T1000 (cell line): ENCODE data around the gene ENTREP1.

Source experiments
- DNase-seq: peaks from one replicate; lab custom pipeline; 2025; ENCODE audit warnings: mixed read lengths; lab: John Stamatoyannopoulos, UW

The ENTREP1 gene

GRCh38 chr9:69322256-69322655, 2.8 kb upstream of the ENTREP1 start:
- no peak for DNase-seq

DNA sequence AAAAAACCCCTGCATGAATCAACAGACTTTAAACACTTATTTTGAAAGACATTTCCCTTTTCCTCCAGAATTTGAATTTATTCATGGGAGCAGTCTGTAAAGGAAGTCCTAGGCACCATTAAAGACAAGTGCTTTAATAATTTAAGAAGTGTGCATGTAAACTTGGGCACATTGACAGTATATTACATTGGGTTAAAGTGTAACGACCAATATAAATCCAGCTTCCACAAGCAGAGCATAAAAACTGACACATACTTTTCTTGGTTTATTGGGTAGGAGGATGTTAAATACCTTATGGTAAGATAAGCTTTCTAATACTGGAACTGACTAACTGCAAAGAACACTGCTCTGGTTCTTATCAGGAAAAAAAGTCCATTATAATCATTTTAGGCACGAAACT, 1.2 kb upstream of the ENTREP1 start:
- no peak for DNase-seq

GRCh38 chr9:69325409-69326212, 596 bp downstream of the ENTREP1 start:
- DNase-seq: no peak

DNA sequence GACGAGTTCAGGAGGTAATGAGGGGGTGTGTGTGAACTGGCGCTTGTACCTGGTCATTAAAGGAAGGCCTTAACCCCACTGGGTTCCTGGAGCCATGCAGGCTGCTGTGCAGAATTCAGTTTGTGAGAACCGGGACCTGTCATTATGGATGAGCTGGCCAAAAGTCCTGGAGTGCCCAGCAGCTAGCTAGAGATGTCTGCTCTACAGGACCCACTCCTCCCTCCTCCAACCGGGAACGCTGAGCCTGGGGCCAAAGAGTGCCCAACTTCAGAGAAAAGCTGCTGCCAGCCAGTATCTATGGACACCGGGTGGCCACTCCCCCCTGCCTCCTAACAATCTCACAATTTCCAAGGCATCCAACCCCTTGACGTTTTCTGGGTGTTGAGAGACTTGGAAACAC, 1.2 kb downstream of the ENTREP1 start:
- DNase-seq: no peak

DNA sequence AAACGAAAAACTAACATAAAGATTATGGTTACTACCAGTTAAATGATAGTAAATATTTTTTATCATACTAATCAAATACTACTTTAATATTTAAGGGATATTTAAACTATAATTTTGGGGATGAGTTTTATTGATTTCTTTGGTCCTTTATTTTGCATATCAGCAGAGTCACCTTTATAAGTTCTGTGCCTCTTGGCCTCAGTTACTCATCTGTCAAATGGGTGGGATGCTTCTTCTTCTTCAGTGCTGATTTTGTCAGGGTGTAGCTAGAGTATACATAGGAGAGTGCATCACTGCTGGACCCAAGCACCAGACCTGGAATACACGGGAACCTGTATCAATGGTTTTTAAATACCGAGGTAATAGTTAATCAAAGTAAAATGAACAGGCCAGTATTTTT, 5.6 kb downstream of the ENTREP1 start:
- DNase-seq: no peak

- no peak for DNase-seq
These were observed 6.4 kb downstream of the ENTREP1 start for GRCh38 chr9:69331444-69331843.

DNA sequence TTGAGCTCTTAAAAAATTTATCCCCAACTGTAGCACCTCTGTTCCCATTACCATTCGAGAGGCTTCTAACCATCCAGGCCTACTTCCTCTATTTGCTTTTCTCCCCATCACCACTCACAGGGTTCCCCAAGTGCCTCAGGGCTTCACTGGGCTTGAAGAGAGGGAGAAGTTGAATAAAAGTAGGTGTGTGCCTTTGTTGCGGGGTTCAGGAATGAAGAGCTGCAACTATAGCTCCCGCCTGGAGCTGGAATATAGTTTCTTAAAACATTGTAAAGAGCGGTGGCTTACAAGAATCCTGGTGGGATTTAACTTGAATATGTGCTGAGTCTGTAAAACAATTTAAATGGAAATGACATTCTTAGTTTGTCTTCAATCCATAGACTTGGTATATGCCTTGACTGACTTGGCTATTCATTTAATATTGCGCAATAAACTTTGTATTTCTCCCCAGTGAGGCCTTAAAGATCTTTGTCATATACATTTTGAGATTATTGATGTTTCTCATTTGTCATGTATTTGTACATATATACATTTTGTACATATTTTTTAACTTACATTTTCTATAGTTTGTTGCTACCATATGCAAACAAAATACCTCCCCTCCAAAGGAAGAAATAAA, 7.2 kb downstream of the ENTREP1 start:
- no peak for DNase-seq

- no peak for DNase-seq
These were observed 8.7 kb downstream of the ENTREP1 start for GRCh38 chr9:69333716-69334115.

GRCh38 chr9:69334317-69334716, 9.3 kb downstream of the ENTREP1 start:
- no peak for DNase-seq

GRCh38 chr9:69339620-69340019, 14.6 kb downstream of the ENTREP1 start:
- DNase-seq: no peak

- no peak for DNase-seq
These were observed 15.6 kb downstream of the ENTREP1 start for GRCh38 chr9:69340631-69341030.

DNA sequence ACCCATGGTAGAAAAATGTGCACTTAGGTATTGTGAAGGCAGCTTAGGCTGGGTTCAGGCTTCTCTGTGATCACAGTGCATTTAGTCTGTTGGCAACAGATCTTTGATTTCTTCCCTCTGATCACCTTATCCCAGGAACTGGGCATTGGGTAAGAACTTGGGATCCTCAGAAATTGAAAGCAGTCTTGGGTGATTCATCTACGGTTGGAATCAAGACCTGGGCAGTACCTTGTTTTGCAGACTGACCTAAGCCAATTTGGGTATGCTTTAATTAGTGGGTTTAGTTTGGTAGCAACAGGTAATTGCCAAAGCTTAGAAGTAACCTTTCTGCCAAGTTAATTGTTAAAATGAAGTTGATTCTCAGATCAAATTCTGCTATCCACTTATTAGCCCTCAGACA, 17.8 kb downstream of the ENTREP1 start:
- DNase-seq: no peak

GRCh38 chr9:69344459-69344858, 19.4 kb downstream of the ENTREP1 start:
- DNase-seq: no peak

DNA sequence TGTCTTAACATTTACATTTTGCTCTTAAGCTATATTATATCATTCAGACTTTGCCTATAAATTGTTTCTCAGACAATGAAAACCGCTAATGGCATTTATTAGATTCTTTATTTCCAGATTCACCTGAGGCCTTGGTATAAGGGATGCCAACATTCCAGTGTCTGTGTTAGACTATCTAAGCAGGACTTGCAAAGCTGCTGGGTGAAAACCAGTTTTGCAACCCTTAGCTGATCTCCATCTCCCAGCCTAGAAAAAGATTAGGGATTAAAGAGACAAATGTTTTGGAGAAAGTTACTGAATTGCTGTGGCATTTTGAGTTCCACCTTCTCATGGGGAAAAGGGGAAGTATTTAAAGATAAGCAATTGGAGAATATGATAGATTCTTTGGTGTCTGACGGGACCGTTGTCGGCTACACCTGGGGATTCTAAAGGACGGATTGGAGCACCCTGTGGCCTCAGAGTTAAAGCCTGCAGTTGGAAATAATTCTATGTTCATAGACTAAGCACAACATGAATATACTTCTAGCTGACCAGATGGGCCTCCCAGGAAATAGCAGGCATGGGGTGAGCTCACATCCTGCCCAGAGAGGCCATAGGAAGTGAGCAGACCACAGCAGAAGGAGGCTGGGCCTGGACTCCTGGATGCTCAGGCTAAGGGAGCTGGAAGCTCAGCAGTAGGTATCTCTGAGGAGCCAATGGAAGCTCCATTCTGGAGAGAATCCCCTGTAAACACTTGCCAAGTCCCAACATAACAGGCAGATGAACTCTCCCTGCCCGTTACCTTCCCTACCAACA, 21.8 kb downstream of the ENTREP1 start:
- no peak for DNase-seq

GRCh38 chr9:69347607-69348006, 22.6 kb downstream of the ENTREP1 start:
- no peak for DNase-seq

DNA sequence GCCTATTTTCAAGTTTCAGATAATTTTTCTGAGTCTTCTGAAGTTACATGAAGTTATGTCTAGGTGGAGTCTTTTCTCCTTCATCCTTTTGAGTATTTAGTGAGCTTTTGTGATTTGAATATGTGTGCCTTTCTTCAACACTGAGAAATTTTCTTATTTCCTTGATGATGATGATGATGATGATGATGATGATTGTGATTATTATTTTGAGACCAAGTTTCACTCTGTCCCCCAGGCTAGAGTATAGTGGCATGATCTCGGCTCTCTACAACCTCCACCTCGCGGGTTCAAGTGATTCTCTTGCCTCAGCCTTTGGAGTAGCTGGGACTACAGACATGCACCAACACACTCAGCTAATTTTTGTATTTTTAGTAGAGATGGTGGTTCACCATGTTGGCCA, 26.2 kb downstream of the ENTREP1 start:
- no peak for DNase-seq

GRCh38 chr9:69355232-69355631, 30.2 kb downstream of the ENTREP1 start:
- no peak for DNase-seq

GRCh38 chr9:69357030-69357775, 32.2 kb downstream of the ENTREP1 start:
- no peak for DNase-seq

DNA sequence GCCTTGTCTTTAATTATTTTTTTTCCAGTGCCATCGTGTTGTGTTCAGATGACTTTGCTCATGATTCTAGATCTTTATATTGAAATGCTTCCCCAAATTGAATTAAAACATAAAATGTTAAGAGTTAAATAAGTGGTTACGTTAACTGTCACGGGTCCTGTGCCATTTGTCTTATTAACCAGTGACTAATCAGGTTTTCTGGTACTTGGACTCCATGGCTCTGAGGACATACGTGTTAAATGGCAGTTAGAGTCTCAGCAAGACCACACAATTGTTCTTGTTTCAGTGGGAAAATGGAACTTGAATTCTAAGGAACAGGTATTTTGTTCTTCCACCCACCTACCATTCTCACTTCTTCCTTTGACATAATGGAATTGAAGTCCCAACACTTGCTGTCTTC, 32.8 kb downstream of the ENTREP1 start:
- DNase-seq: no peak

DNA sequence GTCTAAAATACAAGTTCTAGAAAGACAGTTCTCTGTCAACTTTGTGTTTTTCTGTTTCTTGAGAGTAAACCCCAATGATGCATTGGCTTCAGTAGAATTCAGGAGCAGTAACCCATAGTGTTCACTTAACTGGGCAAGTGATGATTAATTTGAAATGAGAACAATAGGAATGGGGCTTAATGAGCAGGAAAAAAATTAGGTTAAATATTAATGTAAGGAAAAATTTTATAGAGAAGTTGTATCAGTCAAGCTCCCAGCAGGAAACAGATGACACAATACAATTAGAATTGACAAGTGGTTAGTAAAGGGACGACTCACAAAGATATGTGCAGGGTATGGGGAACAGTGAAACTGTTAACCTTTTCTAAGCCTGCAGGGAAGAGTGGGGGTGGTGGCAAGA, 38.2 kb downstream of the ENTREP1 start:
- no peak for DNase-seq

DNA sequence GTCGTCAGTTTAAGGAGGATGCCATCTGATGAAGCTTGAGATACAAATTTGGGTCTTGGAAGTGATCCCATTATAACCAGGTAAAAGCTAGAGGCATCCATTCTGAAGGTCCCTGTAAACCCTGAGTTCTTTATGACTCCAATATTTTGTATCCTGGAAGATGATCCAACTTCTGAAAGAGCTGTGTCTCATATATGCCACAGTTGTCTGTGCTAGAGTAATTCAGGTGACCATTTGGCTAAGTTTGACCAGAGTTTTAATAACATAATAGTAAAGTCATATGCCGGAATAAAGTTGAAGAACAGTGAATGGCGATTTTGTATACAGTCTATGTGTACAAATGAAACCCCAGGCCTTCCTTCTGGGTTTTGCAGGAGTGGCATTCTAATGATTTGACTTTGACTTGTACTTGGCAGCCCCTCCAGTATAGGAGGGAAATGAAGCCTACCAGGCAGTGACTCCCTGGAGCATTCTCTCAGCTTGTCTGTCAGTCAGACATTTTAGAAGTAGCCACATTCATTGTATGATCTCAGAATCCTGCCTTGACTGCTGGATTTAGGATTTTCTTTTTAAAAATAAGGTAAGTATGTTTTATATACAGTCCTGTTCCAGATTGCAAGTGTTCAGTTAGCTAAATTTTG, 39.6 kb downstream of the ENTREP1 start:
- DNase-seq: no peak

- DNase-seq: no peak
These were observed 45.4 kb downstream of the ENTREP1 start for GRCh38 chr9:69370430-69370829.
